GM23338 (cell line): ENCODE data around the gene HIP1. TPM values are rescaled to one million over a fixed set of nuclear protein-coding genes. Genes with fewer than 3 reads are reported as not detected.

Experiments
- ATAC-seq: fragments of 200-7000 bp; cut with Tn5 transposase; 3 replicates; pipeline ENCODE4 v1.9.1; 2020
- DNase-seq: peaks from one replicate; pipeline ENCODE4 v3.0.0-alpha.2; 2015; ENCODE audit warnings: low spot score
- H2AFZ ChIP-seq: fragments of 200-600 bp; sonication (generic); 2 replicates; pipeline ENCODE4 v1.8.0; 2016; ENCODE audit warnings: antibody characterized with exemption, mild to moderate bottlenecking, moderate library complexity
- H3F3A ChIP-seq: fragments of 200-600 bp; sonication (generic); replicated peaks from 2 replicates; pipeline ENCODE4 v1.8.0; 2017; ENCODE audit warnings: antibody characterized with exemption, mixed run types, low read depth
- H3K27ac ChIP-seq: fragments of 200-600 bp; sonication (generic); 2 replicates; pipeline ENCODE4 v1.6.1; 2016; ENCODE audit warnings: low read depth
- H3K27me3 ChIP-seq: fragments of 200-600 bp; sonication (generic); 2 replicates; pipeline ENCODE4 v1.8.0; 2016; ENCODE audit warnings: mild to moderate bottlenecking, mixed run types, moderate library complexity; ENCODE audit not compliant: insufficient read depth
- H3K36me3 ChIP-seq: fragments of 200-600 bp; sonication (generic); 2 replicates; pipeline ENCODE4 v1.8.0; 2016; ENCODE audit warnings: mild to moderate bottlenecking; ENCODE audit not compliant: insufficient read depth
- H3K4me1 ChIP-seq: fragments of 200-600 bp; sonication (generic); 2 replicates; pipeline ENCODE4 v1.8.0; 2016; ENCODE audit warnings: mild to moderate bottlenecking, moderate library complexity; ENCODE audit not compliant: insufficient read depth
- H3K4me2 ChIP-seq: fragments of 200-600 bp; sonication (generic); 2 replicates; pipeline ENCODE4 v1.7.1; 2017; ENCODE audit warnings: mixed run types
- H3K4me3 ChIP-seq: fragments of 200-600 bp; sonication (generic); 2 replicates; pipeline ENCODE4 v1.6.1; 2016; ENCODE audit warnings: mixed run types
- H3K79me2 ChIP-seq: fragments of 200-600 bp; sonication (generic); replicated peaks from 2 replicates; pipeline ENCODE4 v1.8.0; 2017; ENCODE audit warnings: mild to moderate bottlenecking; ENCODE audit not compliant: insufficient read depth
- H3K9me2 ChIP-seq: fragments of 200-600 bp; sonication (generic); 2 replicates; pipeline ENCODE4 v1.8.0; 2017; ENCODE audit not compliant: insufficient read depth
- H4K20me1 ChIP-seq: fragments of 200-600 bp; sonication (generic); replicated peaks from 2 replicates; pipeline ENCODE4 v1.8.0; 2017; ENCODE audit warnings: mild to moderate bottlenecking; ENCODE audit not compliant: insufficient read depth
- H3K27ac Mint-ChIP-seq: 2 replicates; pipeline ENCODE4 v1.8.0; 2020; ENCODE audit warnings: inconsistent platforms, mild to moderate bottlenecking, moderate library complexity, mixed read lengths
- H3K27me3 Mint-ChIP-seq: 3 replicates; pipeline ENCODE4 v1.8.0; 2022; ENCODE audit warnings: low read depth, mild to moderate bottlenecking, moderate library complexity, mixed read lengths, inconsistent platforms; ENCODE audit not compliant: insufficient read depth, poor library complexity
- H3K36me3 Mint-ChIP-seq: 3 replicates; pipeline ENCODE4 v1.8.0; 2021; ENCODE audit warnings: low read depth, mild to moderate bottlenecking, inconsistent platforms, moderate library complexity, mixed read lengths
- H3K4me1 Mint-ChIP-seq: 3 replicates; pipeline ENCODE4 v1.8.0; 2020; ENCODE audit warnings: mild to moderate bottlenecking, inconsistent platforms, mixed read lengths
- H3K4me3 Mint-ChIP-seq: 3 replicates; pipeline ENCODE4 v1.8.0; 2021; ENCODE audit warnings: moderate library complexity, mild to moderate bottlenecking, inconsistent platforms, mixed read lengths
- H3K9me3 Mint-ChIP-seq: 3 replicates; pipeline ENCODE4 v1.8.0; 2020; ENCODE audit warnings: moderate library complexity, mild to moderate bottlenecking, inconsistent platforms, mixed read lengths
- CREB1 ChIP-seq: fragments of 250-450 bp; sonication (Bioruptor Pico); IDR thresholded peaks from 2 replicates; pipeline ENCODE4 v1.5.0; 2020; ENCODE audit warnings: low read depth, mild to moderate bottlenecking, moderate library complexity
- EZH2 ChIP-seq: fragments of 200-600 bp; sonication (generic); IDR thresholded peaks from one replicate; pipeline ENCODE4 v1.8.0; 2017; ENCODE audit warnings: antibody characterized with exemption, mild to moderate bottlenecking, low read depth; ENCODE audit not compliant: unreplicated experiment
- JUNB ChIP-seq: IDR thresholded peaks from one replicate; pipeline ENCODE4 v1.6.1; 2016; ENCODE audit warnings: antibody characterized with exemption; ENCODE audit not compliant: unreplicated experiment
- ZNF462 ChIP-seq: fragments of 250-450 bp; sonication (Bioruptor Pico); IDR thresholded peaks from 2 replicates; pipeline ENCODE4 v1.5.0; 2020; ENCODE audit warnings: mild to moderate bottlenecking, moderate library complexity
- polyA plus RNA-seq: library from polyadenylated mRNA; unstranded; fragments of >200 nt; fragmentation: Nextera tagmentation; extraction: Ambion mirVana; gene quantifications from 2 replicates; pipeline ENCODE4 v1.2.1, GENCODE V29; 2016
- total RNA-seq: library from RNA; depleted of rRNA; stranded (reverse); fragments of >200 nt; shearing (Covaris generic); gene quantifications from 2 replicates; pipeline ENCODE4 v1.2.3, GENCODE V29; 2014

HIP1 gene
- total and polyA plus RNA-seq, 2 experiments from 2014 or later: 24.9 to 80.8 TPM

- Histone ChIP-seq H4K20me1 (peaks cover 45% of the 10 kb centered on the region), H3K36me3 (peaks cover 6% of the 10 kb centered on the region), H3K79me2 (peaks cover 70% of the 10 kb centered on the region), H3K9me2 (no peaks in the 10 kb centered on the region; the same call in 1 of the 2 replicates), H3K4me3 (no peak overlapping the region), H2AFZ (no peak overlapping the region), H3K4me1 (peaks cover 3% of the 10 kb centered on the region; the same call in 1 of the 2 replicates), H3K27me3 (no peaks in the 10 kb centered on the region), H3K4me2 (no peak overlapping the region), H3K27ac (peak overlapping the region; percentile 74; the same call in 1 of the 2 replicates), H3F3A (0 out of 2 replicates have a peak, but pooled peaks cover 9% of the 10 kb centered on the region)
- DNase-seq (no peak), ATAC-seq (no peak; the same call in 2 of the 3 replicates)
- H3K27ac Mint-ChIP-seq: peak overlapping the region; percentile 38
- no peak overlapping the region; the same call in 2 of the 3 replicates for H3K4me3 Mint-ChIP-seq
- no peak for TF ChIP-seq CREB1
- TF ChIP-seq EZH2: no peak
- no peak for TF ChIP-seq ZNF462
- TF ChIP-seq JUNB: no peak
- peaks cover 7% of the 10 kb centered on the region for H3K27me3 Mint-ChIP-seq
- H3K36me3 Mint-ChIP-seq: peaks cover 68% of the 10 kb centered on the region
- peaks cover 15% of the 10 kb centered on the region for H3K9me3 Mint-ChIP-seq
- H3K4me1 Mint-ChIP-seq: peaks cover 20% of the 10 kb centered on the region
These were observed 114.5 kb downstream of the HIP1 start for GRCh38 chr7:75624134-75624832.
